Activated CD4-positive, alpha-beta T cell treated with anti-CD3 and anti-CD28 coated beads for 48 hours (primary cell): Measurements from ENCODE around the gene TGM4.
"Not testable (repeated sequence)": the region's sequence is repeated elsewhere in the genome, so short reads cannot be mapped to it uniquely, and the experiment has no call there.

Source experiments
- DNase-seq: peaks from one replicate; pipeline ENCODE4 v3.0.0-alpha.2; 2020

TGM4 gene

GRCh38 chr3:44874308-44874707, at the start of gene TGM4:
TGM4 (plus strand) TSS chr3:44874608; CDS start chr3:44874679, 71 bp downstream.
- no peak for DNase-seq

- DNase-seq, result no peak
These were observed 49.0 kb upstream of the TGM4 start for GRCh38 chr3:44825264-44825925.

- no peak for DNase-seq
These were observed 47.2 kb upstream of the TGM4 start for GRCh38 chr3:44827196-44827595.

GRCh38 chr3:44831232-44831631, 43.2 kb upstream of the TGM4 start:
- no peak for DNase-seq

GRCh38 chr3:44832032-44832431, 42.4 kb upstream of the TGM4 start:
- DNase-seq, result no peak

- DNase-seq, result no peak
These were observed 41.4 kb upstream of the TGM4 start for GRCh38 chr3:44832965-44833364.

- no peak for DNase-seq
These were observed 41.0 kb upstream of the TGM4 start for GRCh38 chr3:44833394-44833793.

- no peak for DNase-seq
These were observed 38.7 kb upstream of the TGM4 start for GRCh38 chr3:44835684-44836083.

GRCh38 chr3:44842376-44842775, 32.0 kb upstream of the TGM4 start:
- no peak for DNase-seq

GRCh38 chr3:44845528-44846520, 28.6 kb upstream of the TGM4 start:
- no peak for DNase-seq

- no peak for DNase-seq
These were observed 25.8 kb upstream of the TGM4 start for GRCh38 chr3:44848634-44849033.

- not testable (repeated sequence) for DNase-seq
These were observed 17.7 kb upstream of the TGM4 start for GRCh38 chr3:44856663-44857062.

GRCh38 chr3:44860117-44860516, 14.3 kb upstream of the TGM4 start:
- no peak for DNase-seq

- DNase-seq, result peak; percentile 90
These were observed 12.8 kb upstream of the TGM4 start, which contains the start of gene TMEM42 for GRCh38 chr3:44861412-44862225. TMEM42 (plus strand) TSS chr3:44861912; CDS start chr3:44861925, 13 bp downstream.

GRCh38 chr3:44862226-44862637, 12.2 kb upstream of the TGM4 start:
- peak; percentile 14 for DNase-seq

- no peak for DNase-seq
These were observed 9.0 kb upstream of the TGM4 start for GRCh38 chr3:44865272-44866035.

- no peak for DNase-seq
These were observed 6.8 kb upstream of the TGM4 start for GRCh38 chr3:44867421-44868111.

GRCh38 chr3:44870375-44871061, 3.9 kb upstream of the TGM4 start:
- DNase-seq, result no peak

- DNase-seq, result no peak
These were observed 1.2 kb downstream of the TGM4 start for GRCh38 chr3:44875596-44875995.

GRCh38 chr3:44877333-44877732, 2.9 kb downstream of the TGM4 start:
- DNase-seq, result no peak

- DNase-seq, result no peak
These were observed 5.9 kb downstream of the TGM4 start for GRCh38 chr3:44880284-44880683.
